ENCODE data around the gene SLC37A1.

DNA sequence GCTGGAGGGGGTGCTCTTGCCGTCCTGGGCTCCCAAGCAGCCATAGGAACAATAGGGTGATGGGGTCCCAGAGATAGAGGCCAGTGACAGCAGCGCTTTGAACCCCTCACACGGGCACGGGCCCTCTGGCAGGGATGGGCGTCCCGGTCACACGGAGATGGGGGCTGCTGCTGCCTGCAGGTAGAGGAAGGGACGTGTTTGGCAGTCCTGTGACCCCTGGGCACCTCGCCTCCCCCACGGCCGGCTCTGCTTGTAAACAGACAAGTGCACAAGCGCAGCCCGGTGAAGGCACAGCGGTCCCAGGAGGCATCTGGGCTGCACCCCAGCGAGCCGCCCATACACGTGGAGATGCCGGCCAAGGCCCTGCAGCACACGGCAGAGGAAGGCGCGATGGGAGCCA, 103.3 kb downstream of the SLC37A1 start:
- TF ChIP-seq, protein P1, sequence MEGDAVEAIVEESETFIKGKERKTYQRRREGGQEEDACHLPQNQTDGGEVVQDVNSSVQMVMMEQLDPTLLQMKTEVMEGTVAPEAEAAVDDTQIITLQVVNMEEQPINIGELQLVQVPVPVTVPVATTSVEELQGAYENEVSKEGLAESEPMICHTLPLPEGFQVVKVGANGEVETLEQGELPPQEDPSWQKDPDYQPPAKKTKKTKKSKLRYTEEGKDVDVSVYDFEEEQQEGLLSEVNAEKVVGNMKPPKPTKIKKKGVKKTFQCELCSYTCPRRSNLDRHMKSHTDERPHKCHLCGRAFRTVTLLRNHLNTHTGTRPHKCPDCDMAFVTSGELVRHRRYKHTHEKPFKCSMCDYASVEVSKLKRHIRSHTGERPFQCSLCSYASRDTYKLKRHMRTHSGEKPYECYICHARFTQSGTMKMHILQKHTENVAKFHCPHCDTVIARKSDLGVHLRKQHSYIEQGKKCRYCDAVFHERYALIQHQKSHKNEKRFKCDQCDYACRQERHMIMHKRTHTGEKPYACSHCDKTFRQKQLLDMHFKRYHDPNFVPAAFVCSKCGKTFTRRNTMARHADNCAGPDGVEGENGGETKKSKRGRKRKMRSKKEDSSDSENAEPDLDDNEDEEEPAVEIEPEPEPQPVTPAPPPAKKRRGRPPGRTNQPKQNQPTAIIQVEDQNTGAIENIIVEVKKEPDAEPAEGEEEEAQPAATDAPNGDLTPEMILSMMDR (conservative IDR thresholded peaks at IDR 0.05; ENCODE audit: low read depth, low read length) = no peak
- TF ChIP-seq EZH2 (IDR thresholded peaks at IDR 0.05; ENCODE audit: borderline replicate concordance, low read depth, low read length, poor library complexity, severe bottlenecking) = no peak

All from A673 (cell line).